Neural progenitor cell (in vitro differentiated cells): ENCODE data around the gene GPR15. TPM values are rescaled to one million over a fixed set of nuclear protein-coding genes. Genes with fewer than 3 reads are reported as not detected.

Experiments used
- DNase-seq: peaks from one replicate; pipeline ENCODE4 v3.0.0-alpha.2; 2016; ENCODE audit warnings: low spot score
- H2AFZ ChIP-seq: fragments of 200-600 bp; sonication (generic); replicated peaks from 2 replicates; pipeline ENCODE4 v1.6.1; 2016; ENCODE audit warnings: antibody characterized with exemption
- H3F3A ChIP-seq: fragments of 200-600 bp; sonication (generic); 2 replicates; pipeline ENCODE4 v1.6.1; 2016; ENCODE audit warnings: antibody characterized with exemption, low read depth
- H3K27ac ChIP-seq: fragments of 200-600 bp; sonication (generic); 2 replicates; pipeline ENCODE4 v1.5.1; 2016; ENCODE audit warnings: mild to moderate bottlenecking
- H3K27me3 ChIP-seq: fragments of 200-600 bp; sonication (generic); 2 replicates; pipeline ENCODE4 v1.6.1; 2016; ENCODE audit warnings: mild to moderate bottlenecking, moderate library complexity
- H3K36me3 ChIP-seq: fragments of 200-600 bp; sonication (generic); 2 replicates; pipeline ENCODE4 v1.5.1; 2016
- H3K4me1 ChIP-seq: fragments of 200-600 bp; sonication (generic); 2 replicates; pipeline ENCODE4 v1.6.1; 2016; ENCODE audit warnings: mixed run types
- H3K4me2 ChIP-seq: fragments of 200-600 bp; sonication (generic); 2 replicates; pipeline ENCODE4 v1.6.1; 2016
- H3K4me3 ChIP-seq: fragments of 200-600 bp; sonication (generic); 2 replicates; pipeline ENCODE4 v1.5.1; 2016
- H3K79me2 ChIP-seq: fragments of 200-600 bp; sonication (generic); 2 replicates; pipeline ENCODE4 v1.6.1; 2016; ENCODE audit warnings: low read depth
- H3K9ac ChIP-seq: fragments of 200-600 bp; sonication (generic); 2 replicates; pipeline ENCODE4 v1.6.1; 2016
- H3K9me3 ChIP-seq: fragments of 200-600 bp; sonication (generic); 2 replicates; pipeline ENCODE4 v1.5.1; 2016; ENCODE audit warnings: low read depth
- H4K20me1 ChIP-seq: fragments of 200-600 bp; sonication (generic); 2 replicates; pipeline ENCODE4 v1.6.1; 2016; ENCODE audit warnings: low read depth
- H3K27ac Mint-ChIP-seq: 3 replicates; pipeline ENCODE4 v1.8.0; 2021; ENCODE audit warnings: mixed read lengths
- H3K27me3 Mint-ChIP-seq: 2 replicates; pipeline ENCODE4 v1.8.0; 2022; ENCODE audit warnings: low read depth, mild to moderate bottlenecking, inconsistent platforms, moderate library complexity, mixed read lengths; ENCODE audit not compliant: insufficient read depth
- H3K36me3 Mint-ChIP-seq: 3 replicates; pipeline ENCODE4 v1.8.0; 2021; ENCODE audit warnings: mixed read lengths
- H3K4me1 Mint-ChIP-seq: 3 replicates; pipeline ENCODE4 v1.8.0; 2021; ENCODE audit warnings: mixed read lengths
- H3K4me3 Mint-ChIP-seq: 3 replicates; pipeline ENCODE4 v1.8.0; 2021; ENCODE audit warnings: mild to moderate bottlenecking, moderate library complexity, mixed read lengths
- H3K9me3 Mint-ChIP-seq: 3 replicates; pipeline ENCODE4 v1.8.0; 2020; ENCODE audit warnings: mixed read lengths
- EZH2 ChIP-seq: fragments of 200-600 bp; sonication (generic); IDR thresholded peaks from 2 replicates; pipeline ENCODE4 v1.6.1; 2017; ENCODE audit warnings: antibody characterized with exemption, mild to moderate bottlenecking, moderate library complexity
- EZH2phosphoT487 ChIP-seq: fragments of 200-600 bp; sonication (generic); IDR thresholded peaks from 2 replicates; pipeline ENCODE4 v1.6.1; 2017; ENCODE audit warnings: antibody characterized with exemption
- total RNA-seq: library from RNA; depleted of rRNA; stranded (reverse); fragments of >200 nt; gene quantifications from 2 replicates; pipeline ENCODE4 v1.2.3, GENCODE V29; 2015; ENCODE audit warnings: low replicate concordance
- TF ChIP-seq, protein P1 (sequence below): fragments of 200-600 bp; sonication (generic); IDR thresholded peaks from 2 replicates; pipeline ENCODE4 v1.5.1; 2017; ENCODE audit warnings: antibody characterized with exemption, mild to moderate bottlenecking

The GPR15 gene
- not detected in 2 replicates for total RNA-seq

DNA sequence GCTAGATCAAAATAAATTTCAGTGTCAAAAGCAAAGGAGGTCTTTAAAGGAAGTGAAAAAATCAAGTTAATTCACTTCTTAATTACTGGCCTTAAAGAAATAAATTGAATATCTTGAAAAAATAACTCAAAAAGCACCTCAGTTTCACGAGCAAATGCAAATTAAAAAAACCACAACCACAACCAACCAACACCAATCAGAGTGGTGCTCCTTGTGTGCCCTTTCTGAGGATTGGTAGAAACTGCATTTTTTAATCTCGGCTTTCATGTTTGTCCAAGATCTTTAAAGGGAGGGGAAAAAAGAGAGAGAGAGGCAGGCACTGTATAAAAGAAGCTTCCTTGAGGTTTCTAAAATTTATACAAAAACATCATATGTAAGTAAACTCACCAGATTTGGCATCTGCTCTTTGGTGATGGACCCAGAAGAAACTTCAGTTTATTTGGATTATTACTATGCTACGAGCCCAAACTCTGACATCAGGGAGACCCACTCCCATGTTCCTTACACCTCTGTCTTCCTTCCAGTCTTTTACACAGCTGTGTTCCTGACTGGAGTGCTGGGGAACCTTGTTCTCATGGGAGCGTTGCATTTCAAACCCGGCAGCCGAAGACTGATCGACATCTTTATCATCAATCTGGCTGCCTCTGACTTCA lies at the start of gene GPR15:
Gene GPR15 (plus strand): TSS at position 357 of the 653 bp plus-strand sequence. CDS start 56 bp downstream, at position 413.
- no peak within 1 kb of the TSS for H3K27ac Mint-ChIP-seq
- no peaks in the 10 kb centered on the region for H3K79me2 ChIP-seq
- no peaks in the 10 kb centered on the region for H3K36me3 ChIP-seq
- H3K9me3 ChIP-seq = no peaks in the 10 kb centered on the region
- H3F3A ChIP-seq = no peaks in the 10 kb centered on the region
- H3K4me1 Mint-ChIP-seq = peaks cover 3% of the 10 kb centered on the region
- peaks cover 17% of the 10 kb centered on the region for H3K4me1 ChIP-seq
- no peak within 1 kb of the TSS for H3K4me3 ChIP-seq
- no peak within 1 kb of the TSS for H3K9ac ChIP-seq
- H3K4me2 ChIP-seq = no peak within 1 kb of the TSS
- no peak for DNase-seq
- H3K4me3 Mint-ChIP-seq = no peak within 1 kb of the TSS
- TF ChIP-seq EZH2phosphoT487 (no peak), EZH2 (no peak)
- TF ChIP-seq, protein P1, sequence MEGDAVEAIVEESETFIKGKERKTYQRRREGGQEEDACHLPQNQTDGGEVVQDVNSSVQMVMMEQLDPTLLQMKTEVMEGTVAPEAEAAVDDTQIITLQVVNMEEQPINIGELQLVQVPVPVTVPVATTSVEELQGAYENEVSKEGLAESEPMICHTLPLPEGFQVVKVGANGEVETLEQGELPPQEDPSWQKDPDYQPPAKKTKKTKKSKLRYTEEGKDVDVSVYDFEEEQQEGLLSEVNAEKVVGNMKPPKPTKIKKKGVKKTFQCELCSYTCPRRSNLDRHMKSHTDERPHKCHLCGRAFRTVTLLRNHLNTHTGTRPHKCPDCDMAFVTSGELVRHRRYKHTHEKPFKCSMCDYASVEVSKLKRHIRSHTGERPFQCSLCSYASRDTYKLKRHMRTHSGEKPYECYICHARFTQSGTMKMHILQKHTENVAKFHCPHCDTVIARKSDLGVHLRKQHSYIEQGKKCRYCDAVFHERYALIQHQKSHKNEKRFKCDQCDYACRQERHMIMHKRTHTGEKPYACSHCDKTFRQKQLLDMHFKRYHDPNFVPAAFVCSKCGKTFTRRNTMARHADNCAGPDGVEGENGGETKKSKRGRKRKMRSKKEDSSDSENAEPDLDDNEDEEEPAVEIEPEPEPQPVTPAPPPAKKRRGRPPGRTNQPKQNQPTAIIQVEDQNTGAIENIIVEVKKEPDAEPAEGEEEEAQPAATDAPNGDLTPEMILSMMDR = no peak
- no peak within 1 kb of the TSS for H2AFZ ChIP-seq
- H3K27me3 Mint-ChIP-seq = peaks cover 4% of the 10 kb centered on the region
- H3K9me3 Mint-ChIP-seq = no peaks in the 10 kb centered on the region
- no peaks in the 10 kb centered on the region for H3K36me3 Mint-ChIP-seq
- H4K20me1 ChIP-seq = peaks cover 4% of the 10 kb centered on the region
- H3K27me3 ChIP-seq = peaks cover 41% of the 10 kb centered on the region
- no peak within 1 kb of the TSS for H3K27ac ChIP-seq

GRCh38 chr3:98482717-98483482 lies 48.9 kb upstream of the GPR15 start:
- peaks cover 2% of the 10 kb centered on the region for H3K9me3 ChIP-seq
- Mint-ChIP-seq H3K4me3 (no peak overlapping the region), H3K27me3 (peaks cover 10% of the 10 kb centered on the region), H3K9me3 (peaks cover 8% of the 10 kb centered on the region), H3K4me1 (peaks cover 8% of the 10 kb centered on the region), H3K36me3 (no peaks in the 10 kb centered on the region), H3K27ac (no peak overlapping the region)
- no peaks in the 10 kb centered on the region for H3K27me3 ChIP-seq
- DNase-seq = no peak
- H3K4me1 ChIP-seq = no peaks in the 10 kb centered on the region
- H3K27ac ChIP-seq = no peak overlapping the region
- TF ChIP-seq, protein P1 = no peak
- TF ChIP-seq EZH2 = no peak
- no peak for TF ChIP-seq EZH2phosphoT487
- no peaks in the 10 kb centered on the region for H3K79me2 ChIP-seq
- H3K4me3 ChIP-seq = no peak overlapping the region
- H4K20me1 ChIP-seq = no peaks in the 10 kb centered on the region
- H3K36me3 ChIP-seq = no peaks in the 10 kb centered on the region
- no peaks in the 10 kb centered on the region for H3F3A ChIP-seq
- H3K4me2 ChIP-seq = no peak overlapping the region
- H3K9ac ChIP-seq = no peak overlapping the region
- H2AFZ ChIP-seq = no peak overlapping the region

DNA sequence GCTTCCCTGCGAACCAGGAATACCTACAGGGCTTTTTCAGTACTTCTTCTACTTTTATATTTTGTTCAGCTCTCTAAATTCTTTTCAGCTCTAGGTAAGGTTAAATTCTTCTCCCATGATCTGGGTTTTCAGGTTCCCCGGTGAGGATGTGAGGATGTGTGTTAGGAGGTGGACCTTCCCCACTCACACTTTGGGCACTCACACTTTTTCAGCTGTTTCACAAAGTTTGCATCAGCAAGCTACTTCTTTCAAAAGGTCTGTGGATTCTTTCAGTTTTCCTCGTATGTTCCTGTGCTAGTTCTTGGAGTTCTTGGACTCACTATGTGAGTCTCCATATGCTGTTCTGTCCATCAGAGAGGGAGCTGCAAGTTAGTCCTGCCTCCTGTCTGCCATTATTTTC lies 48.2 kb upstream of the GPR15 start:
- Histone ChIP-seq H4K20me1 (no peaks in the 10 kb centered on the region), H3F3A (no peaks in the 10 kb centered on the region), H3K27me3 (no peaks in the 10 kb centered on the region), H3K9ac (no peak overlapping the region), H3K27ac (no peak overlapping the region), H3K36me3 (no peaks in the 10 kb centered on the region), H3K4me1 (no peaks in the 10 kb centered on the region), H3K79me2 (no peaks in the 10 kb centered on the region), H2AFZ (no peak overlapping the region), H3K4me3 (no peak overlapping the region), H3K4me2 (no peak overlapping the region), H3K9me3 (peaks cover 2% of the 10 kb centered on the region)
- H3K4me1 Mint-ChIP-seq = peaks cover 8% of the 10 kb centered on the region
- DNase-seq = no peak
- TF ChIP-seq EZH2phosphoT487 = no peak
- peaks cover 10% of the 10 kb centered on the region for H3K27me3 Mint-ChIP-seq
- peaks cover 10% of the 10 kb centered on the region for H3K9me3 Mint-ChIP-seq
- H3K36me3 Mint-ChIP-seq = no peaks in the 10 kb centered on the region
- no peak overlapping the region for H3K27ac Mint-ChIP-seq
- no peak overlapping the region for H3K4me3 Mint-ChIP-seq

DNA sequence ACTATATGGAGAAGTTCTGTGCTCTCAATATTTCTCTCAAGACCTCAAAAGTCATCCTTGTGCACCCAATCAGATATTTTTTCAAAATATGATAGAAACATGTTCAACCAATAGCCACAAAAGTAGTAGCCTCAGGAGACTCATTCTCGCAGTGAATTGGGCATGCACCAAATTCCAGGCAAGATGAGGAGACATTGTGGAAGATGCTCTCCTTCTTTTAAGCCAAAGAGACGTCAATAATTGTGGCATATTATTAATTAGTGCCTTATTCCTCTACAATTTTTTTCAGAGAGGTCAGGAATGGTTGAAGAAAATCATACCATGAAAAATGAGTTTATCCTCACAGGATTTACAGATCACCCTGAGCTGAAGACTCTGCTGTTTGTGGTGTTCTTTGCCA lies 34.4 kb upstream of the GPR15 start, which contains the start of gene OR5K2:
Gene OR5K2 (plus strand): TSS at position 301 of the 400 bp plus-strand sequence. CDS start 0 bp downstream, at position 301.
- H3K27ac ChIP-seq = no peak within 1 kb of the TSS
- no peak within 1 kb of the TSS for H3K4me3 ChIP-seq
- Mint-ChIP-seq H3K4me3 (no peak within 1 kb of the TSS), H3K36me3 (no peaks in the 10 kb centered on the region), H3K27me3 (peaks cover 2% of the 10 kb centered on the region), H3K9me3 (no peaks in the 10 kb centered on the region), H3K4me1 (no peaks in the 10 kb centered on the region), H3K27ac (no peak within 1 kb of the TSS)
- H3K36me3 ChIP-seq = no peaks in the 10 kb centered on the region
- no peaks in the 10 kb centered on the region for H3K27me3 ChIP-seq
- H3K4me2 ChIP-seq = no peak within 1 kb of the TSS
- H4K20me1 ChIP-seq = no peaks in the 10 kb centered on the region
- no peaks in the 10 kb centered on the region for H3K4me1 ChIP-seq
- no peak within 1 kb of the TSS for H2AFZ ChIP-seq
- H3K79me2 ChIP-seq = no peaks in the 10 kb centered on the region
- no peaks in the 10 kb centered on the region for H3F3A ChIP-seq
- no peak within 1 kb of the TSS for H3K9ac ChIP-seq
- no peaks in the 10 kb centered on the region for H3K9me3 ChIP-seq
- no peak for DNase-seq
- TF ChIP-seq EZH2phosphoT487 (no peak), EZH2 (no peak)
- TF ChIP-seq, protein P1 = no peak
